GM12878 (cell line): ENCODE data around the gene STT3B. TPM values are rescaled to one million over a fixed set of nuclear protein-coding genes. Genes with fewer than 3 reads are reported as not detected.

Experiments
- ATAC-seq: fragments of 200-7000 bp; cut with Tn5 transposase; 3 replicates; pipeline ENCODE4 v1.9.1; 2020; ENCODE audit warnings: mild to moderate bottlenecking, moderate library complexity
- BruUV-seq: library from RNA; stranded (reverse); fragments of 400-500 nt; replicated peaks from 2 replicates; lab custom pipeline; 2021; lab: Mats Ljungman, UMichigan
- CTCF ChIA-PET: fragments of 300-600 bp; sonication (Branson Sonifier 250); formaldehyde crosslinking; extraction: SDS; loops from one replicate; lab custom pipeline; 2021; ENCODE audit warnings: inconsistent platforms; lab: Yijun Ruan, JAX
- POLR2A ChIA-PET: fragments of 350-600 bp; formaldehyde crosslinking; extraction: SDS; loops from one replicate; lab custom pipeline; 2021; ENCODE audit warnings: inconsistent platforms; lab: Charles Lee
- RAD21 ChIA-PET: fragments of 300-600 bp; sonication (Branson Sonifier 250); formaldehyde crosslinking; loops from one replicate; lab custom pipeline; 2023; ENCODE audit warnings: antibody characterized with exemption; ENCODE audit not compliant: unreplicated experiment; lab: Charles Lee
- SMC1A ChIA-PET: fragments of 300-600 bp; sonication (Branson Sonifier 250); formaldehyde crosslinking; loops from one replicate; lab custom pipeline; 2023; ENCODE audit not compliant: unreplicated experiment, uncharacterized antibody; lab: Charles Lee
- DNase-seq: peaks from one replicate; pipeline ENCODE4 v3.0.0-alpha.2; 2011; ENCODE audit warnings: low read depth, low spot score
- FAIRE-seq: peaks from 3 replicates; lab custom pipeline; 2011; peaks lifted over from hg19 to GRCh38; lab: Jason Lieb, UNC
- H2AFZ ChIP-seq: 2 replicates; pipeline ENCODE4 v1.6.0; 2011; ENCODE audit warnings: low read depth, low read length, control low read depth; ENCODE audit not compliant: control insufficient read depth
- H3K27ac ChIP-seq: 2 replicates; pipeline ENCODE4 v1.5.1; 2011; ENCODE audit warnings: control low read depth; ENCODE audit not compliant: control insufficient read depth, insufficient read depth
- H3K27me3 ChIP-seq, 2 experiments: replicated peaks in 1 of 2; 2 replicates each; pipeline versions ENCODE4 v1.6.0 to v1.6.1; 2011; ENCODE audit warnings: low read length in 1 of 2; ENCODE audit not compliant: control insufficient read depth in 2 of 2, insufficient read depth in 2 of 2
- H3K36me3 ChIP-seq, 2 experiments: 2 replicates each; pipeline ENCODE4 v1.5.1; 2011; ENCODE audit warnings: low read length in 1 of 2; ENCODE audit not compliant: control insufficient read depth in 2 of 2, insufficient read depth in 2 of 2
- H3K4me1 ChIP-seq: 2 replicates; pipeline ENCODE4 v1.6.1; 2011; ENCODE audit warnings: mild to moderate bottlenecking, low read length, moderate library complexity, mixed read lengths; ENCODE audit not compliant: control insufficient read depth, insufficient read depth
- H3K4me2 ChIP-seq: 2 replicates; pipeline ENCODE4 v1.6.0; 2011; ENCODE audit warnings: control low read depth; ENCODE audit not compliant: control insufficient read depth, insufficient read depth
- H3K4me3 ChIP-seq: fragments of 200-600 bp; sonication (generic); 2 replicates; pipeline ENCODE4 v1.5.1; 2016
- H3K79me2 ChIP-seq: 2 replicates; pipeline ENCODE4 v1.6.0; 2011; ENCODE audit warnings: low read length; ENCODE audit not compliant: control insufficient read depth, insufficient read depth
- H3K9ac ChIP-seq: 2 replicates; pipeline ENCODE4 v1.8.0; 2011; ENCODE audit warnings: low read length, control low read depth, mixed read lengths; ENCODE audit not compliant: control insufficient read depth, insufficient read depth
- H3K9me3 ChIP-seq: replicated peaks from 3 replicates; pipeline ENCODE4 v1.5.1; 2011; ENCODE audit warnings: mild to moderate bottlenecking, low read length; ENCODE audit not compliant: control insufficient read depth, insufficient read depth
- H4K20me1 ChIP-seq: 2 replicates; pipeline ENCODE4 v1.6.0; 2011; ENCODE audit not compliant: control insufficient read depth, insufficient read depth
- E4F1 ChIP-seq: fragments of 450-650 bp; IDR thresholded peaks from 2 replicates; pipeline ENCODE4 v1.6.1; 2018; ENCODE audit warnings: borderline replicate concordance, mild to moderate bottlenecking; ENCODE audit not compliant: partially characterized antibody
- HDGF ChIP-seq: fragments of 450-650 bp; IDR thresholded peaks from 2 replicates; pipeline ENCODE4 v1.6.1; 2016; ENCODE audit warnings: antibody characterized with exemption
- MXI1 ChIP-seq: fragments of 150-350 bp; IDR thresholded peaks from 2 replicates; pipeline ENCODE4 v1.6.1; 2011; ENCODE audit warnings: low read depth, mild to moderate bottlenecking, inconsistent platforms, low read length, improper control_type of control experiment
- NRF1 ChIP-seq: conservative IDR thresholded peaks from 2 replicates; pipeline ENCODE4 v1.6.1; 2011; ENCODE audit warnings: mild to moderate bottlenecking, low read depth, low read length, improper control_type of control experiment
- PML ChIP-seq: IDR thresholded peaks from 2 replicates; pipeline ENCODE4 v1.6.1; 2012; ENCODE audit warnings: low read length, inconsistent platforms
- POLR2AphosphoS2 ChIP-seq: IDR thresholded peaks from 2 replicates; pipeline ENCODE4 v1.6.1; 2011; ENCODE audit warnings: low read depth, mild to moderate bottlenecking, low read length, improper control_type of control experiment, moderate library complexity
- RELA ChIP-seq: fragments of 450-650 bp; IDR thresholded peaks from 2 replicates; pipeline ENCODE4 v1.8.0; 2014; ENCODE audit warnings: borderline replicate concordance; ENCODE audit not compliant: partially characterized antibody
- SMAD1 ChIP-seq: fragments of 450-650 bp; IDR thresholded peaks from 2 replicates; pipeline ENCODE4 v1.6.1; 2018; ENCODE audit warnings: mild to moderate bottlenecking, low read depth; ENCODE audit not compliant: partially characterized antibody
- WRNIP1 ChIP-seq: IDR thresholded peaks from 2 replicates; pipeline ENCODE4 v1.6.1; 2011; ENCODE audit warnings: low read depth, low read length, improper control_type of control experiment, borderline replicate concordance
- ZNF274 ChIP-seq: IDR thresholded peaks from one replicate; pipeline ENCODE4 v1.8.0; 2011; ENCODE audit not compliant: insufficient read length, insufficient read depth
- WGBS: methylation state at CpG from one replicate; pipeline ENCODE4 v1.1.6; 2016; ENCODE audit warnings: low lambda C conversion rate; ENCODE audit not compliant: insufficient replicate concordance, insufficient coverage; ENCODE audit errors: missing lambda C conversion rate; 5-methylcytosine and 5-hydroxymethylcytosine counted together
- in situ Hi-C: fragments of 300-500 bp; cut with MboI; formaldehyde crosslinking; loops from 9 replicates; pipeline ENCODE4 v1.14.3; 2018; ENCODE audit warnings: mixed read lengths
- intact Hi-C: fragments of 100-400 bp; cut with micrococcal nuclease; formaldehyde crosslinking; loops from one replicate; pipeline ENCODE4 v1.14.2; 2022; ENCODE audit not compliant: unreplicated experiment
- polyA plus RNA-seq, 11 experiments: library from polyadenylated mRNA; depleted of rRNA in 4 of 11; unstranded in 6 of 11; stranded (reverse) in 5 of 11; fragments of >200 nt; fragmentation: Nextera tagmentation in 4 of 11; fragmentation: Illumina TruSeq in 1 of 11; extraction: Ambion mirVana in 4 of 11; extraction: Trizol in 1 of 11; gene quantifications; 1 replicate in 1 of 11; 2 replicates in 10 of 11; pipeline versions ENCODE4 v1.2.1 to v1.2.3, GENCODE V29; 2011 to 2016; ENCODE audit warnings: inconsistent platforms in 2 of 11, missing spikeins in 2 of 11, low read depth in 1 of 11
- total RNA-seq, 4 experiments: library from RNA; depleted of rRNA in 3 of 4; stranded (reverse); fragments of >200 nt in 3 of 4; fragmentation: Illumina TruSeq in 1 of 4; extraction: Trizol in 1 of 4; gene quantifications; 2 replicates each; pipeline versions ENCODE4 v1.2.1 to v1.2.3, GENCODE V29; 2013 to 2021

The STT3B gene
- total and polyA plus RNA-seq, 10 of the 15 experiments (the other 5 are each of a cell fraction or from before 2014, with no cell fraction given) = 19.9 to 208 (median 79.6) TPM

- 56% methylated on average over 7 of the region's 7 CpGs for WGBS
- ATAC-seq (no peak), FAIRE-seq (no peak), DNase-seq (no peak)
- no peak for TF ChIP-seq RELA
- no peak for TF ChIP-seq ZNF274
- no peak for TF ChIP-seq POLR2AphosphoS2
- TF ChIP-seq PML = no peak
- no peak for TF ChIP-seq MXI1
- no peak for TF ChIP-seq HDGF
- no peak for TF ChIP-seq WRNIP1
- no peak for TF ChIP-seq E4F1
- TF ChIP-seq SMAD1 = no peak
- TF ChIP-seq NRF1 = no peak
- H3K36me3 ChIP-seq = no peaks in the 10 kb centered on the region
- no peaks in the 10 kb centered on the region for H3K27me3 ChIP-seq
- no peak overlapping the region for H2AFZ ChIP-seq
- no peaks in the 10 kb centered on the region for H4K20me1 ChIP-seq
- H3K79me2 ChIP-seq = no peaks in the 10 kb centered on the region
- H3K9me3 ChIP-seq = peaks cover 8% of the 10 kb centered on the region
- H3K4me2 ChIP-seq = no peak overlapping the region
- no TSS peak for BruUV-seq
- intact Hi-C loops = no loop called here
- no peak overlapping the region for H3K27ac ChIP-seq
- ChIA-PET POLR2A (no interaction called here), SMC1A (interaction anchor here (0.7 to 1.0 kb wide), 2 partner anchors 19 to 66 kb away, joined by 3 read pairs; no protein-coding TSS in a partner anchor), RAD21 (no interaction called here), CTCF (interaction anchor here (0.6 to 1.6 kb wide), 2 partner anchors 10 to 413 kb away, joined by 3 to 4 read pairs; no protein-coding TSS in a partner anchor)
- no peak overlapping the region for H3K9ac ChIP-seq
- in situ Hi-C loops = no loop called here
- no peaks in the 10 kb centered on the region for H3K4me1 ChIP-seq
- no peak overlapping the region for H3K4me3 ChIP-seq
Observed at GRCh38 chr3:31486865-31487533, 45.7 kb upstream of the STT3B start.
